ENCODE measurements around the gene PAM.
"Not testable (repeated sequence)": the region's sequence is repeated elsewhere in the genome, so short reads cannot be mapped to it uniquely, and the experiment has no call there.

The PAM gene

DNA sequence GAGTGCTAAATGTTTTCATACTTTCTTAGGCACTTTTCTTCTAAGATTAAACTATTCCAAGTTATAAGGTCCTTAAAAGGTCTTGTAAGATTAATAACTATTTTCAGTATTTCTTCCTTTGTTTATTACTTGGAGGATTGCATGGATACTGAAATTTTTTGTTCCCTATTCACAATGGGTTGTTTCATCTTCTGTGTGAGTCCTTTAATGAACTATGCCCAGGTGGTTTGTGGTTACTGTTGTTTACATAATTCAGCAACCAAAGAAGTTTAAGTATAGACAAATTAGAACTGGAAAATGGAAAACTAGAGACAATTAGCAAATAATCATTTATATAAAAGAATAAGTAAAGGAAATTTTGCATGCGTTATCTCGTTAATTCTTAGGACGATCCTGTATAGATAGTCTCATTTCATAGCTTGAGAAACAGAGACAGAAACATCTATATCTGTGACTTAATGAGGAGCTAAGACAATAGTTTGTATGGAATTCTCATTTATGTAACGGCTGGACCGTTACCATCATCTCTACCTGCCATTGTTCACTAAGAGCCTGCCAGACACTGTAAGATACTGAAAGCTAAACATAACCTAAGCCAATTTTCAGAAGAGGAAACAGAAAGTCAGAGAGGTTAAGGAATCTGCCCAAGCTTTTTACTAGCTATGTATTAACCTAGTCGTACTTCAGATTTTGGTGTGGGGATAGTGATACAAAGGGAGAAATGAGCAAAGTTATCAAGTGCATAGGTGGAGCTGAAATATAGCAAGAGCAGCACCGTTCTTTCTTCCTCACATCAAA is 148.2 kb downstream of the PAM start:
- peak; percentile 3 for DNase-seq

DNA sequence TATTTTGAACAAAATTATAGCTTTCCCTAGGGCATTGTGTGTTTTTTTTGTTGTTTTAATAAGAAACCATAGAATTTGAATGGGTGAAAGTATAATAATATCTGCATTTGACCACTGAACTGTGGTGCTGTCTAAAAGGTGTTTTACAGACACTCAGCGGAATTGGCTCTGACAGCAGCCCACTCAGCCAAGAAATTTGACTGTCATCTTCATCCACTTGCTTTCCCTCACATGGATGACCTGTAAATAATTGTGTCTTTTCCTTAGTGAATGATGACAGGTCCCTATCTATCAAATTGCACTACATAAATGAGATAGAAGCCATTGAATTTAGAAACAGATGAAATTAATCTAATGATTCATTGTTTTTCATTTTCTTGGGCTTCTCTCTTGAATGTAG is 150.0 kb downstream of the PAM start:
- DNase-seq = no peak

DNA sequence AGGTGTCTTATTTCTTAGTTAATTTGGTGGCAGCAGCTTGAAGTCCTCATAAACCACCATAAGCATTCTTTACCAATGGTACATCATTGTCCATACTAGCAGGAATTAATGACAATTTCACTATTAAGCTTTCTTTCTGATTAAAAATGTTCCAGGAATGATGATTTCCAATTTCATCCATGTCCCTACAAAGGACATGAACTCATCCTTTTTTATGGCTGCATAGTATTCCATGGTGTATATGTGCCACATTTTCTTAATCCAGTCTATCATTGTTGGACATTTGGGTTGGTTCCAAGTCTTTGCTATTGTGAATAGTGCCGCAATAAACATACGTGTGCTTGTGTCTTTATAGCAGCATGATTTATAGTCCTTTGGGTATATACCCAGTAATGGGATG is 152.0 kb downstream of the PAM start:
- DNase-seq = not testable (repeated sequence)

- no peak for DNase-seq
These were observed 155.4 kb downstream of the PAM start for GRCh38 chr5:102910240-102911226.

DNA sequence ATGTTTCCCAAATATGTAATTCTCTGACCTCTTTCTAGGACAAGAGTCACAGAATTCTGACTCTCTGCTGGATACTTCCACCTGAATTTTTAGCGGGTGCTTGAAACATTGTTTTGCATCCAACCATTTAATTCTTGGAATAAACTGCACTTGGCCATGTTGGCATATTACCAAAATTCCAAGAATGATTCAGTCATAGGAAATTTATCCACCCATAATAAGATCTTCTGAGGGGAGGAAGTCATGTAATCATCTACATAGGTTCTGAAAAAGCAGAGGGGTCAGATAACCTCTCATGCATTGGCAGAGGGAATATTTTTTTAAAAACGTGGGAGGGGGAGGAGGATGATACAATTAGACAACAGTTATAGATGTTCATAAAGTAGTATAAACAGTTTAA is 156.9 kb downstream of the PAM start:
- no peak for DNase-seq

DNA sequence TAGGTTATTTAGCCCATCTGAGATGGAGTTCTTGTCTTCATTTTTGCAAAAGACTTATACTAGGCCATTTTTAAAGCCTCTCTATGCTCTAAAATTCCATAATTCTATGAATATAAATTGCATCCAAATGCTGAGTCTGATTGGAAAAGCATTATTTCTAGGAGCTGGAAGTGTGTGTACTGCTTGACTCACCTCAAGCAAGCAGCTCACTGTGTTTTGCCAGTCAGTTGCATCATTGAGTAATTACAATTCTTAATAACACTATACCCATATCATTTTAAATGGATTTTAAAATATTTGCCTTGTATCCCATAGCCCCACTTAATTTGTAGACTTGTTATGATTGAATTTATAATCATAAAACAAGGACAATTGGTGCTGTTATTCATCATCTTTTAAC is 161.0 kb downstream of the PAM start:
- DNase-seq = no peak

DNA sequence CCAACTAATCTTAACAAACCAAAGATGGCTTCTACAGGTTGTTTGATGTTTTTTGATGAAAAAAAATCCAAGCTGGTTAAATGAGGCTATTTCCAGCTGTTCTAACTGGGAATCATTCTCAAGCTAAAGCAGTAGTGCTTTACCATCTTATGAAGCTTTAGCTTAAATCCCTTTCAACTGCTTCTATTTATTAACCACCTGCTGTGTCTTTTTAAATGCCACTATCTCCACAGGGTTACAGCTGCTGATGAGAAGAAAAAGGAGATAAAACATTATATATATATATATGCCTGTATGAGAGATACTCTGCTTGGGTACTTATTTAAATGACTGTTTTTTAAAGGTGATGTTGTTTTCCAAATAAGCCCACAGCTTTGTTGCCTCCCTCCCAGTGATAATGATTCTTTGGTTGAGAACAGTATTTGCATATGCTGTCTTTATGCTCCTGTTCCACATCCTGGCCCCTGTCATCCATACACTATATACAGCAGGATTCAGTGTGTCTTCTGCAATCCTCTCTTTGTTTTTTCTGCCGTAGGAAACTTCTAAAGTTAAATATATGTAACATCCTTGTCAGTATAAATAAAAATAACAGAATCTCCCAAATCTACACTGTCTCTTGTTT is 164.0 kb downstream of the PAM start:
- DNase-seq = peak; percentile 2

DNA sequence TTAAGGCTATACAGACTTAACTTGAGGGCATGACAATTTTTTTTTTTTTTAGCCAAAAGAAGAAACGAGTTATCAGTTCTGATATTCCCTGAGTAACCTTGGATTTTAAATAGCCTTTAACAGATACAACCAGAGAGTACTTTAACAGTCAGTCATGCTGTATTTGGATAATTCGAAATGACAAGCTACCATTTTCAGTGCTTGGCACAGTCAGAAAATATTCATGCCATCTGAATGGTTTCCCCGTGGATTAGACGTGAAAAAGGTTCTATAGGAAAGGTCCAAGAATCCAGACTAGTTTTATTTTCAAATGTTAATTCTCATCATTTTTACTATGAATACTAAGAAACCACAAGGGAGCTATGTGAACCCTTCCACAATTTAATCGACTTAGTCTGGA is 165.7 kb downstream of the PAM start:
- no peak for DNase-seq

- no peak for DNase-seq
These were observed 166.4 kb downstream of the PAM start for GRCh38 chr5:102921341-102922044.

DNA sequence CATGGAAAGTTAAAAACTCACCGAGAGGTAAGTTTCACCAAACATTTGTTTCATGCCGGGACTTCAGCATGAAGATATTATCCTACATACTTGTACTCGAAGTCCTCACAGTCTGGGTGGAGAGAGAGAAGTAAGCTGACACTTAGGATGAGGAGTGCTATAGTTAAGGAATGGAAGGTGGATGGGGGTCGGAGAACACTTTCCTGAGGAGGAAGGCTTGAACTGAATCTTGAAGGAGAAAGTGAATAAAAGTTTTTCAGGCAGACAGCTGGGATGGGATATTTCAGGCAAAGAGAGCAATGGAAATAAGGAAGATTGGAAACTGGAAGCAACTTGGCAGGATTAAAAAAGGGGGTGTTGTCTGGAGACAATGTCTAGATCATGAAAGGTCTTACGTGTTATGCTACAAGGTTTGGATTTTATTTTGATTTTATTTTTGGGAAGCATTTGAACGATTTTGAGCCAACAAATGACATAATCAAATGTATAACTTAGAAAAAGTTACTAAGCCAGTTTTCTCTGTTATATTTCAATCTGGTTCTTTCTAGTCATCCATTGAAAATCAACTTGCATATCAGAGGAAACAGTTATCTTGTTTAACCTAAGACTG is 167.1 kb downstream of the PAM start:
- DNase-seq = no peak

DNA sequence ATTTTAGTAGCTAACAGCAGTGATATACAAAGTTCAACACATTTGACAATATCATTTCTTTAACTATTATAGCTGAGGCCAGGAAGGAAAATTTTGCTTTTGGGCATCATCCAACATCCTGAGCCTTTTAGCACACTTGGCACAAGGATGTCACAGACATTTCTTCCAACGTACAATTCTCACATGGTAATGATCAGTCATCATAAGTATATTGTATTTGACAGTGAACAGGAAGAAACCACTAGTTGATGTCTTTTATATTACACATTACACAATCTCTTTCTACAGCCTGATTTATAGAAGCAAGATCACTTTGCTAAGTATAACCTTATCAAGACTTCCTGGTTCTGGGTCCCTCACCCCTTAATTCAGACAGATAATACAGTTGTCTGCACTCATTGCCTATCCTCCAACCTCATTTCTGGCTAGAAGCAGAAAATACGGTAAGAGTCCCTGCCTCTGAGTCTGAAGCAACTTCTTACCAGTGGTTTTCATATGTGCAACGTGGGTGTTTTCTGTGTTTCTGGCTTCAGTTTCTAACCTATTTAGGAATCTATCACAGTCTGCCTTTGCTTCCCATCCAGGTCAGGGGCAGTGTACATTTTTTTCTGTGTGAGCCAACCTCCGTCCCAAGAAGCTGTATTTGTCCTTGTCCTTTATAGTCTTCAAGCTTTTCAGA is 167.8 kb downstream of the PAM start:
- DNase-seq = no peak

GRCh38 chr5:102924963-102925362 is 169.9 kb downstream of the PAM start:
- DNase-seq = no peak

GRCh38 chr5:102927007-102927406 is 171.9 kb downstream of the PAM start:
- DNase-seq = no peak

- no peak for DNase-seq
These were observed 175.1 kb downstream of the PAM start for GRCh38 chr5:102930244-102930643.

DNA sequence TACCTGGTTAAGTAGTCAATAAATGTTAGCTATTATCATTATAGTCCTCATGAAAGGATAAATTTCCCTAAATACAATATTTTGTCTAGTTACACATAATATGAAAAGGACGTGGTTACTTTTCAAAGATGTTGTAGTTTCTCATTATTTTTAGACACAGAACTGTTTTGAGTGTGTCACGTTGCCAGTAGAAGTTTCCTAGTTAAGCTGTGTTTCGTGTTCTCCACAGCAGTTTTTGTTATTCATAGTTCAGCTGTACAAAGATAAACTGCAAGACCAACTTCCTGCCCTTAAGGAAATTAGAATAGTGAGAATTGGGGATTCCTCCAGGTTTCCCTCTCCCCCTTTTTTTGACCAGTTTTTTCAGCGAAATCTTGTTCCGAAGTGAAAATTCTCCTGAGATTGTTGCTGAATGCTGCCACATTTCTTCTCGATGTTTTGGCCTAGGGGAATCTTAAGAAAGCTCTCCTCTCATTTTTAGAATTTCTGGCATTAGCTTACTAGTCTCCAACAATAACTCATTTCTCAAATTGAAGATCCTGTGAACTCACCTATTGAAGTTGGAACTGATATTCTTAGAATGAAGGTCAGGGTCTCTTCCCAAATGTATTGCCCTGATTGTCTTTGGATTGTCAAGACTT is 176.1 kb downstream of the PAM start:
- no peak for DNase-seq

DNA sequence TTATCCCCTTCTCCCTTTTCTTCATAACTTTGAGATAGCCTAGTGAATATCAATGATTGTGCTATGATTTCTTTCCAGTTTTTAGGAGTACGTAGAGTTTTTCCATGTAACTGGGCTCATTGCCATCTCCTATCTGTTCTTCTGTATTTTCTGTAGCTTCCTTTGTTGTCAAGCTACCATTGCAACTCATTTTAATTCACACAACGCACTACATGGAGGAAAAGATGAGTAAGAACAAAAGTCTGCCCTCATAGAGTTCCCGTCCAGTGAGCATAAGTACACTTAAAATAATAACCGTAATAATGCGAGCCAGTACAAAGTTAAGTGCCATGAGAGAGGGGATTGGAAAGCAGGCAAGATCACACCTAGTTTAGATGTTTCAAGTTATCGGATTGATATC is 177.7 kb downstream of the PAM start:
- no peak for DNase-seq

DNA sequence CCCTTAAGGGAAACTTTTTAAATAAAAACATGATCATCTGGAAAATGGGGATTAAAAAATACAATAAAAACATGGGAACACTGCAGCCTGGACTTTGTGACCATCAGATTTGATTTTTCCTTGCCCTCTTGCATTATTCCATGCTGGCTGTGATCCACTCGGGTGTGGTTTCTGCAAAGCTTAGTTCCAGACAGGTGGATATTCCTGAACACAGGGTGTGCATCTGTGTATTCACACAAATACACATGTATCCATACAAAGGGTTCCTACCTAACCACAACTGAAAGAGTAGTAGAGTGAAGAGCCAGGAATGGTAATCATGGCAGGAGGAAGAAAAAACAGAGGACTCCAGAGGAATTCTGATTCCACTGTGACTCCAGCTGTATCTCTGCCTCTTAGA is 178.2 kb downstream of the PAM start:
- no peak for DNase-seq

DNA sequence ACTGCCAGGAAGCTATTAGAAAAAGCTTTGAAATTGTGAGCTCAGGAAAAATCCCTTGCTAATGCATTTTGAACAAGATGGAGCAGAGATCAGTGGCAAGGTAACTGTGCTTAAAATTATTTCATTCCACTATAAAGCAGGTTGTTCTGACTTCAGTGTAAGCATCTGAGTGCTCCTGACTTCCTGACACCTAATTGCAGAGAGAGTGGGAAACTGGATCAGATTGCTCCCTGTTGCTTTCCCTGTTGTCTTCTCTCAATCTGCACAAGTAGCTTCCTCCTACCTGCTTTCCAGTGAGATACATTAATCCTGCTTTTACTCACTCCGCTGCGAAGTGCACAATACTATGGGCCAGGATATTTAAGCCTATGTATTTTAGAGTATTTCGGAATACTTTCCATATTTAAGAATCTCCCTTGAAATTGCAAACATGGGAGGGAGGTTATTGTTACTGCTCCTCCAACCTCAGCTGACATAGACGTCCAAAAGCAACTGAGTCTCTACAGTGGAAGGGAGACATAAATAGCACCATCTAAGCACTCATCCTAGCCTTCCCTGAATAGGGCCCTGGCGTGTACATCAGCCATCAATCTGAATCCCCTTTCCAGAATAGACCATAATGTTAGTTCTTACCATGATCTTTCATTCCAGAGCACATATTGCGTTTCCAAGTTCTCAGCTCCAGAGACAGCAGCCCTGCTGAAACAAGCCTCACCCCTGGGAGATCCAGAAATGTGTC is 178.8 kb downstream of the PAM start:
- no peak for DNase-seq

DNA sequence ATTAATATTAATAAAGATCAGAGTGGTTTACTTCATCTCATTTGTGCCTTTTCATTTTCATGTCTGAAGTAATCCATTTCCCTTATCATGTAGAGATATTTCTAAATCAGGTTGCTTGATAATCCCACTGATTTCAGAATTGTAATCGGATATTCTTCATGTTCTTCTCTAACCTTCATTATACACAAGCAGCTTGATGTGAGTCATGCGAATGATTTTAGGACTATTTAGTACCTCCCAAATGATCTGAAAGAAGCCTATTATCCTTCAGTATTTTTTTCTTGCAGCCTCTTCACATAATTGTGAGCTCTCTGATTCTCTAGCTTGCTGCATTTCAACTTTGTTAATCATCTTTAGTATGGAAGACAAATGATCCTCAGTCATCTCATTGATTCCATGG is 182.8 kb downstream of the PAM start:
- no peak for DNase-seq

GRCh38 chr5:102941111-102941510 is 186.0 kb downstream of the PAM start:
- no peak for DNase-seq

DNA sequence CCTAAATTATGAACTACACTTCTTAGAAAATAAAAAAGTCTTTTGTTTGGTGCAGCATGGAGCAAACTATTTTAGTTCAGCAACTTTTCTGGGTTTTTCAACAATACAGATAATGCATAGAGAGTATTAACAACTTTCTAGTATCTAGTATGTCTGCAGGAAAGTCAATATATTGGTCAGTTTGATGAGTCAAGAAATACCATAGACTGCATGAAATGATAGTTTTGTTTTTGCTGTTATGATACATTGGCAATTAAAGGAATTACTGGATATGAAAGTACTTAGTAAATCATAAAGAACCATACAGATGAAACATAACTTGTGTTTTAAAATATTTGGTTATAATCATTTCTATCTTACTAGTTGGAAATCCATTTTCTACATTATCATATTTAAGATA is 191.3 kb downstream of the PAM start:
- DNase-seq = no peak

All from NCI-H146 (cell line).